Measurements from ENCODE around the gene APOBEC3G. TPM values are rescaled to one million over a fixed set of nuclear protein-coding genes. Genes with fewer than 3 reads are reported as not detected.

Gene APOBEC3G
- total RNA-seq, 4 donors from 2014 or later, result 7.1 to 11.6 (median 9.4) TPM; not detected in 1

DNA sequence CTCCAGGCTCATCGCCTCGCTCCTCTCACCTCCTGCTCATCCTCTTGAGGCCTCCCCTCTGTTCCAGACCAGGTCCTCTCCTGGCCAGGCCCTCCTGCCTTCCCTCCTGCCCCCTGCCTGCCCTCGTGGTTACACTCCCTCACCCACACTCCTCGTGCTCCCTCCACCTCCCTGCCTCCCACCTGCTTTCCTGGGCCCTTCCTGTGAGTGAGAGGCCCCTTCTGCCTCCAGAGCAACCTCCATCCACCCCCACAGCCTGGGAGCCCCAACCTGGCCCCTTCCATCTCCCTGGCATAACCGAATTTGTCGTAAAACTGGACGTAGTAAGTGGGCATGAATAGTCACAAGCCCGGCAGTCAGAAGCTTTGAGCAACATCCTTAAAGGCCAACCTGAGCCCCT lies 4.5 kb downstream of the APOBEC3G start:
- TF ChIP-seq EP300 (IDR thresholded peaks at IDR 0.05; ENCODE audit: low read depth) (no peak), POLR2A (IDR thresholded peaks at IDR 0.05) (no peak), POLR2AphosphoS5 (IDR thresholded peaks at IDR 0.05) (no peak)
- TF ChIP-seq, protein P1, sequence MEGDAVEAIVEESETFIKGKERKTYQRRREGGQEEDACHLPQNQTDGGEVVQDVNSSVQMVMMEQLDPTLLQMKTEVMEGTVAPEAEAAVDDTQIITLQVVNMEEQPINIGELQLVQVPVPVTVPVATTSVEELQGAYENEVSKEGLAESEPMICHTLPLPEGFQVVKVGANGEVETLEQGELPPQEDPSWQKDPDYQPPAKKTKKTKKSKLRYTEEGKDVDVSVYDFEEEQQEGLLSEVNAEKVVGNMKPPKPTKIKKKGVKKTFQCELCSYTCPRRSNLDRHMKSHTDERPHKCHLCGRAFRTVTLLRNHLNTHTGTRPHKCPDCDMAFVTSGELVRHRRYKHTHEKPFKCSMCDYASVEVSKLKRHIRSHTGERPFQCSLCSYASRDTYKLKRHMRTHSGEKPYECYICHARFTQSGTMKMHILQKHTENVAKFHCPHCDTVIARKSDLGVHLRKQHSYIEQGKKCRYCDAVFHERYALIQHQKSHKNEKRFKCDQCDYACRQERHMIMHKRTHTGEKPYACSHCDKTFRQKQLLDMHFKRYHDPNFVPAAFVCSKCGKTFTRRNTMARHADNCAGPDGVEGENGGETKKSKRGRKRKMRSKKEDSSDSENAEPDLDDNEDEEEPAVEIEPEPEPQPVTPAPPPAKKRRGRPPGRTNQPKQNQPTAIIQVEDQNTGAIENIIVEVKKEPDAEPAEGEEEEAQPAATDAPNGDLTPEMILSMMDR (IDR thresholded peaks at IDR 0.05), result no peak
- DNase-seq, result no peak
- intact Hi-C loops (cut with DNase I; ENCODE audit: low total_unique reads), result no loop called here
- H3K4me3 ChIP-seq, result no peak overlapping the region
- H3K36me3 ChIP-seq, result no peaks in the 10 kb centered on the region
- H3K4me1 ChIP-seq, result peaks cover 6 to 12% (median 12%) of the 10 kb centered on the region in 4 donors
- no peak overlapping the region for H3K27ac ChIP-seq
- no peaks in the 10 kb centered on the region for H3K9me3 ChIP-seq
- no peaks in the 10 kb centered on the region for H3K27me3 ChIP-seq
- WGBS, 2 donors (ENCODE audit: low coverage in 1 of 2), result 40 to 76% methylated on average over 1 to 8 of the region's 8 CpGs
- in situ Hi-C loops (cut with MboI; ENCODE audit: low pct_ligation_motif_present in 1 of 4, low pct_unique_long_range_greater_than_20kb in 1 of 4, low sequenced_read_pairs in 3 of 4), result no loop called here

- H3K27ac ChIP-seq, result no peak overlapping the region
- intact Hi-C loops (cut with DNase I; ENCODE audit: low total_unique reads) (no loop called here), in situ Hi-C loops (cut with MboI; ENCODE audit: low pct_ligation_motif_present in 1 of 4, low pct_unique_long_range_greater_than_20kb in 1 of 4, low sequenced_read_pairs in 3 of 4) (no loop called here)
- WGBS, 2 donors (ENCODE audit: low coverage in 1 of 2), result 68 to 80% methylated on average over 3 to 13 of the region's 14 CpGs
- H3K36me3 ChIP-seq, result no peaks in the 10 kb centered on the region
- TF ChIP-seq POLR2AphosphoS5 (IDR thresholded peaks at IDR 0.05), result no peak
- no peak for TF ChIP-seq POLR2A (IDR thresholded peaks at IDR 0.05)
- TF ChIP-seq, protein P1 (IDR thresholded peaks at IDR 0.05), result no peak
- TF ChIP-seq EP300 (IDR thresholded peaks at IDR 0.05; ENCODE audit: low read depth), result no peak
- no peaks in the 10 kb centered on the region for H3K9me3 ChIP-seq
- H3K4me3 ChIP-seq, result no peak overlapping the region
- no peaks in the 10 kb centered on the region for H3K27me3 ChIP-seq
- no peak for DNase-seq
- no peaks in the 10 kb centered on the region for H3K4me1 ChIP-seq
Observed at GRCh38 chr22:39083212-39084165, 6.4 kb downstream of the APOBEC3G start.

GRCh38 chr22:39084666-39085065 lies 7.6 kb downstream of the APOBEC3G start:
- H3K9me3 ChIP-seq, result no peaks in the 10 kb centered on the region
- TF ChIP-seq POLR2AphosphoS5 (IDR thresholded peaks at IDR 0.05) (no peak), POLR2A (IDR thresholded peaks at IDR 0.05) (no peak), EP300 (IDR thresholded peaks at IDR 0.05; ENCODE audit: low read depth) (no peak)
- TF ChIP-seq, protein P1 (IDR thresholded peaks at IDR 0.05), result no peak
- no peaks in the 10 kb centered on the region for H3K27me3 ChIP-seq
- H3K4me3 ChIP-seq, result no peak overlapping the region
- no peak for DNase-seq
- in situ Hi-C loops (cut with MboI; ENCODE audit: low pct_ligation_motif_present in 1 of 4, low pct_unique_long_range_greater_than_20kb in 1 of 4, low sequenced_read_pairs in 3 of 4) (no loop called here), intact Hi-C loops (cut with DNase I; ENCODE audit: low total_unique reads) (no loop called here)
- no peak overlapping the region for H3K27ac ChIP-seq
- 91% methylated on average over 8 of the region's 8 CpGs; no CpG with 5 or more reads in 1 of the 2 donors for WGBS, 2 donors (ENCODE audit: low coverage in 1 of 2)
- no peaks in the 10 kb centered on the region for H3K4me1 ChIP-seq
- no peaks in the 10 kb centered on the region for H3K36me3 ChIP-seq

- no peak for DNase-seq
- no peaks in the 10 kb centered on the region for H3K36me3 ChIP-seq
- H3K27me3 ChIP-seq, result peaks cover 5% of the 10 kb centered on the region
- intact Hi-C loops (cut with DNase I; ENCODE audit: low total_unique reads) (no loop called here), in situ Hi-C loops (cut with MboI; ENCODE audit: low pct_ligation_motif_present in 1 of 4, low pct_unique_long_range_greater_than_20kb in 1 of 4, low sequenced_read_pairs in 3 of 4) (no loop called here)
- no peak overlapping the region for H3K27ac ChIP-seq
- H3K9me3 ChIP-seq, result no peaks in the 10 kb centered on the region
- no peak overlapping the region for H3K4me3 ChIP-seq
- H3K4me1 ChIP-seq, result no peaks in the 10 kb centered on the region
- no peak for TF ChIP-seq POLR2AphosphoS5 (IDR thresholded peaks at IDR 0.05)
- TF ChIP-seq EP300 (IDR thresholded peaks at IDR 0.05; ENCODE audit: low read depth), result no peak
- no peak for TF ChIP-seq POLR2A (IDR thresholded peaks at IDR 0.05)
- TF ChIP-seq, protein P1 (IDR thresholded peaks at IDR 0.05), result no peak
- 95% methylated on average over 6 of the region's 6 CpGs; no CpG with 5 or more reads in 1 of the 2 donors for WGBS, 2 donors (ENCODE audit: low coverage in 1 of 2)
Observed at GRCh38 chr22:39087098-39087497, 10.0 kb downstream of the APOBEC3G start.
